DND-41 (cell line): Measurements from ENCODE around the gene RPS6KB2.
"Not testable (repeated sequence)": the region's sequence is repeated elsewhere in the genome, so short reads cannot be mapped to it uniquely, and the experiment has no call there.

Experiments
- ATAC-seq: fragments of 200-7000 bp; cut with Tn5 transposase; 3 replicates; pipeline ENCODE4 v1.9.1; 2021; ENCODE audit warnings: low read depth; ENCODE audit not compliant: insufficient read depth
- DNase-seq: peaks from one replicate; pipeline ENCODE4 v3.0.0-alpha.2; 2020
- H2AFZ ChIP-seq: 2 replicates; pipeline ENCODE4 v1.6.0; 2012; ENCODE audit warnings: low read depth, low read length
- H3K27ac ChIP-seq: 2 replicates; pipeline ENCODE4 v1.5.1; 2012; ENCODE audit warnings: low read length, inconsistent platforms
- H3K27me3 ChIP-seq: fragments of 200-600 bp; sonication (generic); 2 replicates; pipeline ENCODE4 v1.6.0; 2012; ENCODE audit warnings: low read length, mild to moderate bottlenecking, inconsistent platforms; ENCODE audit not compliant: insufficient read depth, poor library complexity
- H3K36me3 ChIP-seq: 2 replicates; pipeline ENCODE4 v1.5.1; 2012; ENCODE audit warnings: low read length, inconsistent platforms; ENCODE audit not compliant: insufficient read depth
- H3K4me1 ChIP-seq: 2 replicates; pipeline ENCODE4 v1.5.1; 2012; ENCODE audit warnings: mild to moderate bottlenecking, low read length; ENCODE audit not compliant: insufficient read depth
- H3K4me2 ChIP-seq: 2 replicates; pipeline ENCODE4 v1.6.0; 2012; ENCODE audit warnings: mild to moderate bottlenecking, moderate library complexity, low read length, inconsistent platforms; ENCODE audit not compliant: insufficient read depth
- H3K4me3 ChIP-seq, 2 experiments: fragments of 200-600 bp in 1 of 2; shearing (Covaris generic) in 1 of 2; 2 replicates each; pipeline ENCODE4 v1.5.1; 2012 to 2016; ENCODE audit warnings: inconsistent platforms in 2 of 2, low read length in 2 of 2, mild to moderate bottlenecking in 2 of 2, low read depth in 1 of 2, moderate library complexity in 1 of 2
- H3K79me2 ChIP-seq: 2 replicates; pipeline ENCODE4 v1.6.0; 2012; ENCODE audit warnings: low read length, inconsistent platforms; ENCODE audit not compliant: insufficient read depth
- H3K9ac ChIP-seq: 2 replicates; pipeline ENCODE4 v1.6.0; 2012; ENCODE audit warnings: low read depth, mild to moderate bottlenecking, inconsistent platforms, low read length, moderate library complexity
- H3K9me3 ChIP-seq: 2 replicates; pipeline ENCODE4 v1.5.1; 2012; ENCODE audit warnings: low read length, moderate library complexity, mild to moderate bottlenecking, inconsistent platforms; ENCODE audit not compliant: insufficient read depth, severe bottlenecking
- H4K20me1 ChIP-seq: 2 replicates; pipeline ENCODE4 v1.6.0; 2012; ENCODE audit warnings: low read length; ENCODE audit not compliant: insufficient read depth
- EZH2 ChIP-seq: IDR thresholded peaks from 3 replicates; pipeline ENCODE4 v1.6.1; 2012; ENCODE audit warnings: borderline replicate concordance, low read depth, mild to moderate bottlenecking, moderate library complexity, low read length, inconsistent platforms; ENCODE audit not compliant: severe bottlenecking
- TF ChIP-seq, protein P1 (sequence below): IDR thresholded peaks from 2 replicates; pipeline ENCODE4 v1.5.1; 2012; ENCODE audit warnings: borderline replicate concordance, low read length, moderate library complexity, mild to moderate bottlenecking; ENCODE audit not compliant: poor library complexity, severe bottlenecking; ENCODE audit errors: extremely low read depth

The RPS6KB2 gene

DNA sequence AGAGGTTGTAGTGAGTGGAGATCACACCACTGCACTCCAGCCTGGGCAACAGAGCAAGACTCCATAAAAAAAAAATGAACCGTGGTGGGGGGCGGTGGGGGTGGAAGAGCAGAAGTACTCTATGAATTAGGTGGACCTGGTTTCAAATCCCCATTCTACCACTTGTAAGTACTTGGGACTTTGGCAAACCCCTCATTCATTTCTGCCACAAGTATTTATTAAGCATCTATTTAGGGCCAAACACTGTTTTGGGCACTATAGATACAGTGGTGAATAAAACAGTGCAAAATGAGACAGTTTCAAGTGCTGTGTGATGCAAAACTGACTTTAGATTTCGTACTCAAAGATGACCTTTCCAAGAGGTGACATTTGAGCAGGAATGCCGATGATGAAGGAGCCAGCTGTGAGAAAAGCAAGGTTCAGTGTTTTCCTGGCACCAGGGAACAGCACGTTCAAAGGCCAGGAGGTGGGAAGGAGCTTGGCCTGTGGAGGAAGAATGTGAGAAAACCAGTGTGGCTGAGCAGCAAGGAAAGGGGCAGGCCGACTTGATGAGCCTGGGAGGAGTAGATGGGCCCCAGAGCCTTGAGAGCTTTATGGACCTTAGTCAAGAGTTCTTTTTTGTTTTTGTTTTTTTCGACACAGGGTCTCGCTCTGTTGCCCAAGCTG lies 42.2 kb downstream of the RPS6KB2 start:
- H3K9ac ChIP-seq = no peak overlapping the region
- no peaks in the 10 kb centered on the region for H4K20me1 ChIP-seq
- no peaks in the 10 kb centered on the region for H3K27me3 ChIP-seq
- ATAC-seq (no peak), DNase-seq (no peak)
- TF ChIP-seq EZH2 = no peak
- TF ChIP-seq, protein P1, sequence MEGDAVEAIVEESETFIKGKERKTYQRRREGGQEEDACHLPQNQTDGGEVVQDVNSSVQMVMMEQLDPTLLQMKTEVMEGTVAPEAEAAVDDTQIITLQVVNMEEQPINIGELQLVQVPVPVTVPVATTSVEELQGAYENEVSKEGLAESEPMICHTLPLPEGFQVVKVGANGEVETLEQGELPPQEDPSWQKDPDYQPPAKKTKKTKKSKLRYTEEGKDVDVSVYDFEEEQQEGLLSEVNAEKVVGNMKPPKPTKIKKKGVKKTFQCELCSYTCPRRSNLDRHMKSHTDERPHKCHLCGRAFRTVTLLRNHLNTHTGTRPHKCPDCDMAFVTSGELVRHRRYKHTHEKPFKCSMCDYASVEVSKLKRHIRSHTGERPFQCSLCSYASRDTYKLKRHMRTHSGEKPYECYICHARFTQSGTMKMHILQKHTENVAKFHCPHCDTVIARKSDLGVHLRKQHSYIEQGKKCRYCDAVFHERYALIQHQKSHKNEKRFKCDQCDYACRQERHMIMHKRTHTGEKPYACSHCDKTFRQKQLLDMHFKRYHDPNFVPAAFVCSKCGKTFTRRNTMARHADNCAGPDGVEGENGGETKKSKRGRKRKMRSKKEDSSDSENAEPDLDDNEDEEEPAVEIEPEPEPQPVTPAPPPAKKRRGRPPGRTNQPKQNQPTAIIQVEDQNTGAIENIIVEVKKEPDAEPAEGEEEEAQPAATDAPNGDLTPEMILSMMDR = no peak
- H3K9me3 ChIP-seq = no peaks in the 10 kb centered on the region
- H3K4me3 ChIP-seq = no peak overlapping the region
- H3K27ac ChIP-seq = 0 out of 2 replicates have a peak overlapping the region, but pooled peaks have one; percentile 8
- H2AFZ ChIP-seq = peak overlapping the region; percentile 10; the same call in 1 of the 2 replicates
- peaks cover 4% of the 10 kb centered on the region; the same call in 1 of the 2 replicates for H3K36me3 ChIP-seq
- peaks cover 22% of the 10 kb centered on the region for H3K79me2 ChIP-seq
- H3K4me1 ChIP-seq = peaks cover 39% of the 10 kb centered on the region
- H3K4me2 ChIP-seq = no peak overlapping the region

GRCh38 chr11:67472882-67473281 lies 44.6 kb downstream of the RPS6KB2 start:
- Histone ChIP-seq H3K4me3 (no peak overlapping the region), H3K4me1 (peaks cover 15% of the 10 kb centered on the region), H3K27ac (no peak overlapping the region), H3K9me3 (no peaks in the 10 kb centered on the region), H3K9ac (no peak overlapping the region), H2AFZ (no peak overlapping the region), H3K36me3 (no peaks in the 10 kb centered on the region), H4K20me1 (no peaks in the 10 kb centered on the region), H3K79me2 (peaks cover 11% of the 10 kb centered on the region), H3K27me3 (no peaks in the 10 kb centered on the region), H3K4me2 (no peak overlapping the region)
- DNase-seq (no peak), ATAC-seq (no peak)
- TF ChIP-seq, protein P1 = no peak
- no peak for TF ChIP-seq EZH2

GRCh38 chr11:67476692-67477091 lies 48.4 kb downstream of the RPS6KB2 start:
- not testable (repeated sequence) for H3K79me2 ChIP-seq, H3K36me3 ChIP-seq, DNase-seq, H3K4me2 ChIP-seq, H3K4me3 ChIP-seq, H3K9me3 ChIP-seq, H4K20me1 ChIP-seq, H3K27ac ChIP-seq, H3K9ac ChIP-seq, H2AFZ ChIP-seq, H3K4me1 ChIP-seq, ATAC-seq, H3K27me3 ChIP-seq

DNA sequence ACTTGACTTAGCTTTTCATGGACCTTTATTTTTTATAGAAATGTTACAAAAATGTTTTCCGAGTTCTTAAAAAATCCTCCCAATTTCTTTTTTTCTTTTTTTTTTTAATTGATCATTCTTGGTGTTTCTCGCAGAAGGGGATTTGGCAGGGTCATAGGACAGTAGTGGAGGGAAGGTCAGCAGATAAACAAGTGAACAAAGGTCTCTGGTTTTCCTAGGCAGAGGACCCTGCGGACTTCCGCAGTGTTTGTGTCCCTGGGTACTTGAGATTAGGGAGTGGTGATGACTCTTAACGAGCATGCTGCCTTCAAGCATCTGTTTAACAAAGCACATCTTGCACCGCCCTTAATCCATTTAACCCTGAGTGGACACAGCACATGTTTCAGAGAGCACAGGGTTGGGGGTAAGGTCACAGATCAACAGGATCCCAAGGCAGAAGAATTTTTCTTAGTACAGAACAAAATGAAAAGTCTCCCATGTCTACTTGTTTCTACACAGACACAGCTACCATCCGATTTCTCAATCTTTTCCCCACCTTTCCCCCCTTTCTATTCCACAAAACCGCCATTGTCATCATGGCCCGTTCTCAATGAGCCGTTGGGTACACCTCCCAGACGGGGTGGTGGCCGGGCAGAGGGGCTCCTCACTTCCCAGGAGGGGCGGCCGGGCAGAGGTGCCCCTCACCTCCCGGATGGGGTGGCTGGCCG lies 49.2 kb downstream of the RPS6KB2 start:
- not testable (repeated sequence) for H3K9me3 ChIP-seq, DNase-seq, H3K36me3 ChIP-seq, H4K20me1 ChIP-seq, ATAC-seq, H3K4me1 ChIP-seq, H3K27ac ChIP-seq, H3K4me2 ChIP-seq, H3K9ac ChIP-seq, H2AFZ ChIP-seq, H3K79me2 ChIP-seq, H3K27me3 ChIP-seq, H3K4me3 ChIP-seq
